Gastrocnemius medialis (tissue), 4 donors: ENCODE measurements around the gene MBNL2.

Source experiments
- CTCF ChIP-seq, 5 experiments: fragments of 450-650 bp in 3 of 5; fragments of 200-600 bp in 2 of 5; sonication (generic) in 2 of 5; IDR thresholded peaks in 4 of 5; conservative IDR thresholded peaks in 1 of 5; 1 replicate in 4 of 5; 2 replicates in 1 of 5; pipeline ENCODE4 v1.5.1; 2016 to 2019; ENCODE audit warnings: antibody characterized with exemption in 5 of 5, mild to moderate bottlenecking in 3 of 5, moderate library complexity in 3 of 5
- POLR2A ChIP-seq, 2 donors: fragments of 450-650 bp; IDR thresholded peaks; one replicate each; pipeline ENCODE4 v1.6.1; 2017; ENCODE audit warnings: antibody characterized with exemption in 2 of 2, mild to moderate bottlenecking in 2 of 2, moderate library complexity in 2 of 2

DNA sequence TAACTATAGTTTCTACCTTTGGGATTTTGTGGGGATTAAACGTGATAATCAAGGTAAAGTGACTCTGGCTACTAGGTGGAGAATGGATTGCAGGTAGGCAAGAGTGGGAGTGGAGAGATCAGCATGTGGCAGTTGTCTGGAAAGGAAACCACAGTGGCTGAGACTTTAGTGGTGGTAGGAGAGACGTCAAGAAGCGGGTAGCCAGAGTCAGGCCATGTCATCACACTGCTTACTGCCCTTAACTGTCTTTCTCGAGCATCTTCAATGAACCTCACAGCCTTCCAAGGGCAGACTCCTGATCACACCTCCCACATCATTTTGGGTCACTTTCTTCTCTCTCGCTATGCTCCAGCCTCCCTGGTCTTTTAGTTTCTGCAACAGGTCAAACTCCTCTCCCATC, 28.6 kb upstream of the MBNL2 start:
- no peak for TF ChIP-seq CTCF (IDR thresholded peaks at IDR 0.05 in 4 of 5, conservative IDR thresholded peaks at IDR 0.05 in 1 of 5)
- TF ChIP-seq POLR2A (IDR thresholded peaks at IDR 0.05) = no peak
